ENCODE measurements around the gene THG1L. TPM values are rescaled to one million over a fixed set of nuclear protein-coding genes. Genes with fewer than 3 reads are reported as not detected.

Gene THG1L
- total RNA-seq, 1 donor from 2014 or later = 25.6 TPM

- intact Hi-C loops (cut with micrococcal nuclease) = no loop called here
These were observed 36.5 kb downstream of the THG1L start for GRCh38 chr5:157767689-157768088.

GRCh38 chr5:157770665-157771064, 39.4 kb downstream of the THG1L start:
- intact Hi-C loops (cut with micrococcal nuclease) = no loop called here
- Mint-ChIP-seq H3K27me3 (no peaks in the 10 kb centered on the region), H3K36me3 (ENCODE audit: low read depth) (no peaks in the 10 kb centered on the region), H3K27ac (no peak overlapping the region), H3K9me3 (peaks cover 2% of the 10 kb centered on the region), H3K4me1 (no peaks in the 10 kb centered on the region), H3K4me3 (no peak overlapping the region)
- ATAC-seq (ENCODE audit: low read depth) (no peak), DNase-seq (no peak)
- POLR2A ChIA-PET = no interaction called here
- TF ChIP-seq CTCF (IDR thresholded peaks at IDR 0.05) = no peak
- CTCF ChIA-PET = no interaction called here

More at GRCh38 chr5:157767689-157768088, 36.5 kb downstream of the THG1L start:
- CTCF ChIA-PET = no interaction called here
- H3K27ac Mint-ChIP-seq = no peak overlapping the region
- no peaks in the 10 kb centered on the region for H3K27me3 Mint-ChIP-seq
- POLR2A ChIA-PET = no interaction called here
- no peak for TF ChIP-seq CTCF (IDR thresholded peaks at IDR 0.05)
- H3K4me1 Mint-ChIP-seq = no peaks in the 10 kb centered on the region
- ATAC-seq (ENCODE audit: low read depth) (no peak), DNase-seq (no peak)
- no peak overlapping the region for H3K4me3 Mint-ChIP-seq
- peaks cover 2% of the 10 kb centered on the region for H3K9me3 Mint-ChIP-seq
- no peaks in the 10 kb centered on the region for H3K36me3 Mint-ChIP-seq (ENCODE audit: low read depth)

GRCh38 chr5:157772127-157772526, 40.9 kb downstream of the THG1L start:
- Mint-ChIP-seq H3K27me3 (no peaks in the 10 kb centered on the region), H3K36me3 (ENCODE audit: low read depth) (no peaks in the 10 kb centered on the region), H3K27ac (no peak overlapping the region), H3K9me3 (peaks cover 2% of the 10 kb centered on the region), H3K4me3 (no peak overlapping the region), H3K4me1 (no peaks in the 10 kb centered on the region)
- no peak for DNase-seq
- ChIA-PET POLR2A (no interaction called here), CTCF (interaction anchor here (1.2 kb wide), 1 partner anchor 9 kb away, joined by 3 read pairs; no protein-coding TSS in a partner anchor)
- no peak for ATAC-seq (ENCODE audit: low read depth)
- intact Hi-C loops (cut with micrococcal nuclease) = no loop called here
- TF ChIP-seq CTCF (IDR thresholded peaks at IDR 0.05) = no peak

GRCh38 chr5:157778121-157778805, 47.0 kb downstream of the THG1L start:
- ATAC-seq (ENCODE audit: low read depth) (no peak), DNase-seq (no peak)
- Mint-ChIP-seq H3K27me3 (no peaks in the 10 kb centered on the region), H3K4me3 (no peak overlapping the region), H3K36me3 (ENCODE audit: low read depth) (no peaks in the 10 kb centered on the region), H3K4me1 (no peaks in the 10 kb centered on the region), H3K9me3 (no peaks in the 10 kb centered on the region), H3K27ac (no peak overlapping the region)
- POLR2A ChIA-PET = interaction anchor here (0.7 kb wide), 1 partner anchor 26 kb away, joined by 6 read pairs; no protein-coding TSS in a partner anchor
- CTCF ChIA-PET = no interaction called here
- intact Hi-C loops (cut with micrococcal nuclease) = no loop called here
- no peak for TF ChIP-seq CTCF (IDR thresholded peaks at IDR 0.05)

- ATAC-seq (ENCODE audit: low read depth) = no peak
- Mint-ChIP-seq H3K27me3 (no peaks in the 10 kb centered on the region), H3K9me3 (no peaks in the 10 kb centered on the region), H3K27ac (no peak overlapping the region), H3K4me3 (no peak overlapping the region), H3K4me1 (no peaks in the 10 kb centered on the region), H3K36me3 (ENCODE audit: low read depth) (peaks cover 2% of the 10 kb centered on the region)
- ChIA-PET POLR2A (no interaction called here), CTCF (no interaction called here)
- intact Hi-C loops (cut with micrococcal nuclease) = no loop called here
- DNase-seq = no peak
- TF ChIP-seq CTCF (IDR thresholded peaks at IDR 0.05) = no peak
These were observed 48.0 kb downstream of the THG1L start for GRCh38 chr5:157779221-157779620.

Data from activated B cell treated with CpG ODN at 0.5 μM for 24 hours (primary cell).